Superior temporal gyrus (tissue), 1 donor: Measurements from ENCODE around the gene TEAD1.

Experiments
- DNase-seq: peaks from one replicate; pipeline ENCODE4 v3.0.0-alpha.2; 2016; ENCODE audit errors: extremely low spot score

Gene TEAD1

GRCh38 chr11:12707500-12707880 is 33.3 kb downstream of the TEAD1 start:
- DNase-seq, result no peak

DNA sequence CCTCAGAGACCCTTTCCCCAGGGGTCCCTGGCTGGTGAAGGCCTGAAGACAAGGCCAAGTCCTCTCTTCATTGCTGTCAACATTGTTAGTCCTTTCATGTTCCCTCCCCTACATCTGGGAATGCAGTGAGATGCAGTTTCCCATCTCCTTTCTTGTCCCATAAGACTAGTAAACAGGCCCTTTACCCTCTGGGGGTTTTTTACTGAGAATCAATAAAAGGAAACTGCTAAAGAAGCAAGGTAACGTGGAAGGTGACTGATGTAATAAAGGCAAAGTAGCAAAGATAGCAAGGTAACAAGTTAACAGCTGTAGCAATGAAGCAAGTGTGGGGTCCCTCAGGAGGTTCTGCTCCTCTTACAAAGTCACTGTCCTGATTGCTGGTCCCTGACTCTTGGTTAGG is 37.3 kb downstream of the TEAD1 start:
- no peak for DNase-seq

GRCh38 chr11:12712132-12712531 is 37.9 kb downstream of the TEAD1 start:
- DNase-seq, result no peak

GRCh38 chr11:12715131-12715530 is 40.9 kb downstream of the TEAD1 start:
- DNase-seq, result no peak

- DNase-seq, result no peak
Observed at GRCh38 chr11:12715941-12716340, 41.7 kb downstream of the TEAD1 start.

GRCh38 chr11:12716816-12717215 is 42.6 kb downstream of the TEAD1 start:
- DNase-seq, result no peak

- no peak for DNase-seq
Observed at GRCh38 chr11:12717851-12718291, 43.6 kb downstream of the TEAD1 start.

DNA sequence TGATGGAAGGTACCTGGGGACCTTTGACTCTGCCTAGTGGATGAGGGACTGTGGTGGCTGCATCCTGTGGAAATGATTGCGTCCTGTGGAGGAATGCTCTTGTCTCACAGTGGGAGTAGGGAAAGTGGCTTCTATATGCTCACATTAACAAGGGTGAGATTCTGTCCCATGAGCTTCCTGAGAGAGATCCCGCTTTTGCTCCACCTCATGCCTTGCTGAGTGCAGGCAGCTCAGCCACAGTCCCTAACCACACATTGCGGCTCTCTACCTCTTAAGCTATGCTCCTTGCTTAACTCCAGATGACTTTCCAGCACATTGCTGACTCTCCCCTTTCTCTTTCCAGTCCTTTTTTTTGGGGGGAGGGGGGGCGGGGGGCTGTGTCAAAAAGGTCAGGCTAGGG is 45.0 kb downstream of the TEAD1 start:
- no peak for DNase-seq

- DNase-seq, result no peak
Observed at GRCh38 chr11:12721816-12722604, 47.8 kb downstream of the TEAD1 start.

- DNase-seq, result no peak
Observed at GRCh38 chr11:12723421-12724300, 49.4 kb downstream of the TEAD1 start.

DNA sequence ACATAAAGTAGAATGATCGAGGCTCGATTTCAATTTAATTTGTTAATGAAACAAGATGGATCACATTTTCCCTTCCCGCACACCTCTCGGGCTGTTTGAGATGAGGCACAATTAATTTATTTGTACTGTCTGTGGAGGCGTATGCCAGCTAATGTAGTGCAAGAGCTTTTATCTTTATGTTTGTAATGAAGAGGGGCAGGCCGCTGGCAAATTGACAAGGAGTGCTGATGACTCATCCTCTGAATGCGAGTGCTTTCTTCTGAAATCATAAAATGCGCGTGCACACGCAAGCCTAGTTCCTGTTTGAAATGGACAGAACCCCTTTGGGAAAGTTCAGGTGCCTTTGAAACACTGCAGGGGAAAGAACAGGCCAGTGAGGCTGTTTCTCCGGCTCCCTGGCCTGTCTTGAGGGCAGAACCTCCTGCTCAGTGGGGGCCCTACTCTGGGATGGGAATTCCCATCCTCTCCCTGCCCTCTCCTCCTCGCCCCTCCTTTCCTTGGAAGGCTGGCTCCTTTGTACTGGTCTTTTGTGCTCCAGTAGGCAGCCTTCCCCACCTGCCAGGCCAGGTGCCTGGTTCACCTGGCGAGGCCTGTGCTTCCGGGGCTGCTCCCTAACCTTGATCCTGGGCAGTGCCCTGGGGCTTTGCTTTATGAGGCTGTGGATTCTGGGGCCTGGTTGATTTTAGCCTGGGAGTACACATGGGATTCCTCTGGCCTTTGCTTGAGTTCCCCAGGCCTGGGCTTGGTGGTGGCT is 50.3 kb downstream of the TEAD1 start:
- DNase-seq, result no peak

DNA sequence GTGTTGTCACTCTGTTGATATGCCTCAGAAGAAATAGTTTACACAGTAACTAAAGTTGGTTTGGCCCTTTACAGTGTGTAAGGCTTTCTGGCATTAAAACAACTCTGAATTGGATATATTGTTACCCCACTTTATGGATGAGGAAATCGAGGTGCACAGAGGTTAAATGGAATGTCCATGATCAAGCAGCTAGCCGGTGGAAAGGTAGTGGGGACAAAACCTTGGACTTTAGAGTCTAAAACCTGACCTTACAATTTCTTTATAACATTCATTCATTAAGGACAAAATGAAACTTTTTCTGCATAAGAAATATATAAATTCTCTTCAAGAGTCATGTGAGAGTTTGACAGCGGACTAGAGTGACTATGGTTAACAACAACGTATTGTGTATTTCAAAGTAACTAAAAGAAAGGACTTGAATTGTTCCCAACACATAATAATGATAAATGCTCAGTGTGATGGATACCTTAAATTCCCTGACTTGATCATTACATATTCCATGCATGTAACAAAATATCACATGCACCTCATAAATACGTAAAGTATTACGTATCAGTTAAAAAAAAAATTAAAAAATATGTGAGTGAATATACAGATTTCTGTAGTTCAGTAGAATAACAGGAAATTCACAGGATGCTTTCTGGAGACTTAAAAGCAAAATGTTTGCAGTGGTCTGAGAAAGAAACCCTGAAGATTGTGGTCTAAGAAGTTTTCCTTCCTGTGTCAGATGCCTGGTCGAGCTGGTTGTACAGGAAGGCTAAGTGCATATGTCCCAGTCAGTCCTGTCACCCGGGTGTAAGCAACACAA is 51.0 kb downstream of the TEAD1 start:
- DNase-seq, result no peak

GRCh38 chr11:12725863-12726682 is 51.9 kb downstream of the TEAD1 start:
- DNase-seq, result no peak

- DNase-seq, result no peak
Observed at GRCh38 chr11:12727563-12728211, 53.5 kb downstream of the TEAD1 start.

DNA sequence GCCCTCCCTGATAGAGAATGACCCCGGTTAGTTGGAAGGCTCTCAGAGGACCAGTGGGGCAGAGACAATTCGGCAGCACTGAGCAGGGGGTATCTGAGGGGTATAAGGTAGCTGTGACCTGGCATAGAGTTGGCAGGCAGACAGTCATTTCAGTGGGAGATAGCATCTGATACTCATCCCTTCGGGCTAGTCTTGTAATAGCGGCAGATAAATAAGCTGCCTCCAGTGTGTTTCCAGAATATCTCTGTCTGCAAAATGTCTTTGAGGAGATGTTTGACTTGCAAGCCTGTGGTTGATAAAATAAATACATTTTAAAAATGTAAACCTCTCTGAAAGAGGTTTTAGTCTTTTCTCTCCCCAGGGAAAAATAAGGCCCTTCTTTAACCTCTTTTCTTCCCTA is 54.2 kb downstream of the TEAD1 start:
- DNase-seq, result no peak

- DNase-seq, result no peak
Observed at GRCh38 chr11:12729941-12730340, 55.7 kb downstream of the TEAD1 start.

DNA sequence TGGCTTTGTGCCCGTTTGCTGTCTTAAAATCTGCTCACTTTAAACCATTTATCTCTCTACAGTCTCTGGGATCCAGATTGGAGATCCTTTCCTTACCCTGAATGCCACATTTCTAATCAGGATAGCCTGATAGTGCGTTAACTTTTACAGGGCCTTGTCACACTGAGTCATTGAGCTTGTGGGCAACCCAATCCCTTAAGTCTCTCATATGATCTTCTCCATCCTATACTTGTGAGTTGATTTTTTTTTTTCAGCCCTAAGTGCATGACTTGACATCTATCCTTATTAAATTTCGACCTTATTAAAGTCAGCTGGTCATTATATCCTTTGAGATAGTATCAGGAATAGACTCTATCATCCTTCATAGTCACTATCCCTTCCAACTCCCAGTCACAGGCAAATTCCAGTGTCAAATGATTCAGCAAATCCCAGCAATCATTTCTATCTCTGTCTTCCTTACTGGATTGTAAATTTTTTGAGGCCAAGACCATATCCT is 57.7 kb downstream of the TEAD1 start:
- DNase-seq, result no peak

DNA sequence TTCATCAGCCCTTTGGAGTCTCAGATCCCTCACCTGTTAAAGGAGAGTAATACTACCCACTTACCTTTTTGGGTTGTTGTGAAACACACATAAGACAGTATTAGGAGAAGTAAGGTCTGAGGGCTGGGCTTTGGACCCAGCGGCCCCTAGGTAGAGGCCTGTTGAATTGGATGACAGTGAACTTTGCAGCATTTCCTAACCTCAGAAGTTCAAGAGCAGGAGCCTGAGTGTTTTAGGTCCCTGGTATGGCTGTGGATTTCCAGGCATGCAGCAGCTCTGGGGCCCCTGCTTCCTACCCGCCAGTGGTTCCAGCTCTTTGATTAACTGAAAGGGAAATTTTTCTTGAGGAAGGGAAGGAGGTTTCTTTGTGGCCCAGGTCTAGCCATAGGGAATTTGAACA is 58.9 kb downstream of the TEAD1 start:
- no peak for DNase-seq

DNA sequence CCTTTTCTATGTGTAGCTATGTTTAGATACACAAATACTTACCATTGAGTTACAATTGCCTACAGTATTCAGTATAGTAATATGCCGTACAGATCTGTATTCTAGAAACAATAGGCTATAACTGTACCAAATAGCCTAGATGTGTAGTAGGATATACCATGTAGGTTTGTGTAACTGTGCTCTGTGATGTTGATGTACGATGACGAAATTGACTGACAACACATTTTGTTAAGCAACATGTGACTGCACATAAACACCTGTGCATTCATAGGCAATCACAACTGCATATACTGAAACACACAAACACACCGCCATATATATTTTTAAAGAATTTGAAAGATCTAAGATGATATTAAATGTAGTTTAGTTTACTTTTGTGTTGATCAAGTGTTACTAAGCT is 60.4 kb downstream of the TEAD1 start:
- no peak for DNase-seq

- DNase-seq, result no peak
Observed at GRCh38 chr11:12735262-12735661, 61.0 kb downstream of the TEAD1 start.
